IMR-90 (cell line): ENCODE data around the gene SLX9. TPM values are rescaled to one million over a fixed set of nuclear protein-coding genes. Genes with fewer than 3 reads are reported as not detected.

Source experiments
- ATAC-seq: fragments of 200-7000 bp; cut with Tn5 transposase; 2 replicates; pipeline ENCODE4 v1.9.1; 2020; ENCODE audit warnings: low read depth, mild to moderate bottlenecking, moderate library complexity
- BruUV-seq: library from RNA; stranded (reverse); fragments of 400-500 nt; replicated peaks from 2 replicates; lab custom pipeline; 2021; lab: Mats Ljungman, UMichigan
- CTCF ChIA-PET: fragments of 300-600 bp; formaldehyde crosslinking; extraction: SDS; loops from one replicate; lab custom pipeline; 2021; ENCODE audit warnings: antibody characterized with exemption; lab: Yijun Ruan, JAX
- POLR2A ChIA-PET: fragments of 300-600 bp; sonication (Branson Sonifier 250); formaldehyde crosslinking; loops from one replicate; lab custom pipeline; 2022; ENCODE audit warnings: antibody characterized with exemption; ENCODE audit not compliant: unreplicated experiment; lab: Charles Lee
- DNase-seq: peaks from one replicate; pipeline ENCODE4 v3.0.0; 2013
- H2AFZ ChIP-seq: replicated peaks from 2 replicates; pipeline ENCODE3; 2013; ENCODE audit warnings: low read length, mild to moderate bottlenecking; ENCODE audit not compliant: poor library complexity
- H2AK5ac ChIP-seq: 2 replicates; pipeline ENCODE4 v1.6.1; 2013; ENCODE audit warnings: low read depth, low read length, inconsistent platforms
- H2AK9ac ChIP-seq: replicated peaks from 2 replicates; pipeline ENCODE3; 2013; ENCODE audit warnings: mild to moderate bottlenecking, low read depth, low read length, moderate library complexity; ENCODE audit not compliant: poor library complexity
- H2BK120ac ChIP-seq: 2 replicates; pipeline ENCODE4 v1.6.1; 2013; ENCODE audit warnings: low read depth, low read length, inconsistent platforms
- H2BK15ac ChIP-seq: 3 replicates; pipeline ENCODE4 v1.6.1; 2013; ENCODE audit warnings: low read depth, low read length, inconsistent platforms
- H2BK20ac ChIP-seq: 2 replicates; pipeline ENCODE4 v1.6.1; 2013; ENCODE audit warnings: low read depth, mild to moderate bottlenecking, inconsistent platforms, low read length, moderate library complexity
- H2BK5ac ChIP-seq: 2 replicates; pipeline ENCODE4 v1.6.1; 2013; ENCODE audit warnings: mild to moderate bottlenecking, low read depth, low read length, inconsistent platforms; ENCODE audit not compliant: poor library complexity, severe bottlenecking
- H3K14ac ChIP-seq: replicated peaks from 2 replicates; pipeline ENCODE4 v1.6.1; 2013; ENCODE audit warnings: low read depth, low read length, inconsistent platforms
- H3K18ac ChIP-seq: 2 replicates; pipeline ENCODE4 v1.6.1; 2013; ENCODE audit warnings: low read depth, low read length, control low read depth
- H3K23ac ChIP-seq: 2 replicates; pipeline ENCODE4 v1.6.1; 2013; ENCODE audit warnings: low read depth, low read length, inconsistent platforms
- H3K27ac ChIP-seq: 2 replicates; pipeline ENCODE4 v1.5.1; 2013; ENCODE audit warnings: mild to moderate bottlenecking, control low read depth, low read length; ENCODE audit not compliant: insufficient read depth
- H3K27me3 ChIP-seq: 2 replicates; pipeline ENCODE4 v1.6.1; 2013; ENCODE audit warnings: low read length; ENCODE audit not compliant: control insufficient read depth, insufficient read depth
- H3K36me3 ChIP-seq: 2 replicates; pipeline ENCODE4 v1.6.1; 2013; ENCODE audit warnings: low read length, mixed read lengths; ENCODE audit not compliant: control insufficient read depth, insufficient read depth
- H3K4ac ChIP-seq: 2 replicates; pipeline ENCODE4 v1.6.1; 2013; ENCODE audit warnings: low read depth, low read length, inconsistent platforms
- H3K4me1 ChIP-seq: 2 replicates; pipeline ENCODE4 v1.6.1; 2013; ENCODE audit warnings: low read length, mixed read lengths; ENCODE audit not compliant: control insufficient read depth, insufficient read depth
- H3K4me2 ChIP-seq: 2 replicates; pipeline ENCODE4 v1.6.1; 2013; ENCODE audit warnings: low read depth, mild to moderate bottlenecking, control low read depth, low read length, moderate library complexity
- H3K4me3 ChIP-seq: 2 replicates; pipeline ENCODE4 v1.5.1; 2013; ENCODE audit warnings: low read depth, mild to moderate bottlenecking, control low read depth, low read length, moderate library complexity; ENCODE audit not compliant: insufficient read depth
- H3K56ac ChIP-seq: 2 replicates; pipeline ENCODE4 v1.6.1; 2013; ENCODE audit warnings: low read length, inconsistent platforms; ENCODE audit not compliant: insufficient read depth; ENCODE audit errors: extremely low read depth
- H3K79me1 ChIP-seq, 2 experiments: 2 replicates each; pipeline ENCODE4 v1.6.1; 2013; ENCODE audit warnings: low read length in 2 of 2, inconsistent platforms in 1 of 2, low read depth in 1 of 2
- H3K9ac ChIP-seq: 2 replicates; pipeline ENCODE4 v1.6.1; 2013; ENCODE audit warnings: low read depth, low read length, control low read depth
- H3K9me1 ChIP-seq: 2 replicates; pipeline ENCODE4 v1.6.1; 2013; ENCODE audit warnings: low read length, inconsistent platforms; ENCODE audit not compliant: insufficient read depth
- H3K9me3 ChIP-seq: 2 replicates; pipeline ENCODE4 v1.6.1; 2013; ENCODE audit warnings: low read length; ENCODE audit not compliant: control insufficient read depth, insufficient read depth
- H4K20me1 ChIP-seq: 2 replicates; pipeline ENCODE4 v1.6.1; 2013; ENCODE audit warnings: low read length, inconsistent platforms; ENCODE audit not compliant: insufficient read depth
- H4K5ac ChIP-seq: 2 replicates; pipeline ENCODE4 v1.6.1; 2013; ENCODE audit warnings: mild to moderate bottlenecking, low read depth, low read length, control low read depth
- H4K8ac ChIP-seq, 2 experiments: 2 replicates each; pipeline ENCODE4 v1.6.1; 2013; ENCODE audit warnings: low read depth in 2 of 2, low read length in 2 of 2, control low read depth in 1 of 2, inconsistent platforms in 1 of 2
- H4K91ac ChIP-seq: 2 replicates; pipeline ENCODE4 v1.6.1; 2013; ENCODE audit warnings: low read depth, low read length, inconsistent platforms; ENCODE audit not compliant: insufficient read depth
- BHLHE40 ChIP-seq: fragments of 150-350 bp; IDR thresholded peaks from 2 replicates; pipeline ENCODE4 v1.6.1; 2016; ENCODE audit warnings: mild to moderate bottlenecking, low read depth, low read length
- CEBPB ChIP-seq: IDR thresholded peaks from 2 replicates; pipeline ENCODE4 v1.6.1; 2012; ENCODE audit warnings: low read depth, low read length, improper control_type of control experiment
- CTCF ChIP-seq: conservative IDR thresholded peaks from 2 replicates; pipeline ENCODE4 v1.5.1; 2012; ENCODE audit warnings: mild to moderate bottlenecking, low read depth, low read length, improper control_type of control experiment
- FOS ChIP-seq: fragments of 150-350 bp; IDR thresholded peaks from 2 replicates; pipeline ENCODE4 v1.6.1; 2016; ENCODE audit warnings: low read depth, low read length
- MAFK ChIP-seq: IDR thresholded peaks from 2 replicates; pipeline ENCODE4 v1.6.1; 2012; ENCODE audit warnings: low read depth, low read length, improper control_type of control experiment
- MAZ ChIP-seq: IDR thresholded peaks from 2 replicates; pipeline ENCODE4 v1.6.1; 2012; ENCODE audit warnings: low read depth, mild to moderate bottlenecking, low read length, improper control_type of control experiment, moderate library complexity, borderline replicate concordance
- MXI1 ChIP-seq: IDR thresholded peaks from 2 replicates; pipeline ENCODE4 v1.6.1; 2012; ENCODE audit warnings: low read depth, mild to moderate bottlenecking, low read length, moderate library complexity, borderline replicate concordance
- NFE2L2 ChIP-seq: fragments of 150-350 bp; IDR thresholded peaks from 2 replicates; pipeline ENCODE4 v1.6.1; 2016; ENCODE audit warnings: low read depth, mild to moderate bottlenecking, low read length
- POLR2A ChIP-seq: IDR thresholded peaks from 2 replicates; pipeline ENCODE4 v1.6.1; 2012; ENCODE audit warnings: mild to moderate bottlenecking, low read depth, low read length
- RAD21 ChIP-seq: IDR thresholded peaks from 2 replicates; pipeline ENCODE4 v1.6.1; 2012; ENCODE audit warnings: low read length, improper control_type of control experiment
- RCOR1 ChIP-seq: IDR thresholded peaks from 2 replicates; pipeline ENCODE4 v1.6.1; 2012; ENCODE audit warnings: mild to moderate bottlenecking, low read length, improper control_type of control experiment; ENCODE audit not compliant: insufficient replicate concordance
- RFX5 ChIP-seq: IDR thresholded peaks from 2 replicates; pipeline ENCODE4 v1.8.0; 2012; ENCODE audit warnings: low read depth, mild to moderate bottlenecking, low read length, moderate library complexity
- SMC3 ChIP-seq: fragments of 150-350 bp; IDR thresholded peaks from 2 replicates; pipeline ENCODE4 v1.6.1; 2016; ENCODE audit warnings: low read depth, mild to moderate bottlenecking, antibody characterized with exemption, low read length, moderate library complexity
- USF2 ChIP-seq: fragments of 150-350 bp; IDR thresholded peaks from 2 replicates; pipeline ENCODE4 v1.6.1; 2017; ENCODE audit warnings: mild to moderate bottlenecking, antibody characterized with exemption, low read length, low read depth
- WGBS, 2 experiments: methylation state at CpG; one replicate each; pipeline versions ENCODE4 v1.1.5 to v1.1.7; 2013; ENCODE audit warnings: missing lambda C conversion rate in 2 of 2; ENCODE audit not compliant: insufficient read length in 1 of 2; ENCODE audit errors: extremely low coverage in 2 of 2; 5-methylcytosine and 5-hydroxymethylcytosine counted together
- dilution Hi-C: fragments of 300-500 bp; cut with HindIII; formaldehyde crosslinking; loops from one replicate; pipeline ENCODE4 v1.14.3; 2018; ENCODE audit warnings: low sequenced_read_pairs; ENCODE audit not compliant: unreplicated experiment
- in situ Hi-C: fragments of 300-500 bp; cut with MboI; formaldehyde crosslinking; loops from 3 replicates; pipeline ENCODE4 v1.14.3; 2019; ENCODE audit warnings: low sequenced_read_pairs, inconsistent platforms, mixed read lengths
- intact Hi-C: fragments of 100-400 bp; cut with micrococcal nuclease; formaldehyde crosslinking; loops from 2 replicates; pipeline ENCODE4 v1.10.0; 2022
- polyA plus RNA-seq, 3 experiments: library from polyadenylated mRNA; depleted of rRNA; stranded (reverse); fragments of >200 nt; gene quantifications; 2 replicates each; pipeline ENCODE4 v1.2.3, GENCODE V29; 2012; ENCODE audit warnings: low replicate concordance in 1 of 3
- total RNA-seq: library from RNA; depleted of rRNA; stranded (reverse); fragments of >200 nt; gene quantifications from 2 replicates; pipeline ENCODE4 v1.2.3, GENCODE V29; 2012

SLX9 gene
- total and polyA plus RNA-seq, 2 of the 4 experiments (the other 2 are of a cell fraction): 10.4 to 21.7 TPM

GRCh38 chr21:44941567-44941966, 1.7 kb downstream of the SLX9 start:
- 83% methylated on average over 6 of the region's 8 CpGs; no CpG with 5 or more reads in 1 of the 2 experiments for WGBS, 2 experiments
- H3K4me3 ChIP-seq: no peak overlapping the region
- H3K27me3 ChIP-seq: no peaks in the 10 kb centered on the region
- intact Hi-C loops: loop anchor here (5.0 kb wide), 1 partner anchor 336 kb away; no protein-coding TSS in a partner anchor
- no peak overlapping the region for H2BK20ac ChIP-seq
- H2AK9ac ChIP-seq: no peak overlapping the region
- DNase-seq (no peak), ATAC-seq (no peak)
- H3K4me1 ChIP-seq: peaks cover 7% of the 10 kb centered on the region; the same call in 1 of the 2 replicates
- H2AFZ ChIP-seq: no peak overlapping the region
- no peak overlapping the region for H4K91ac ChIP-seq
- no peak overlapping the region for H3K4ac ChIP-seq
- 0 out of 2 replicates have a peak overlapping the region, but pooled peaks have one; percentile 33 for H3K9ac ChIP-seq
- no peaks in the 10 kb centered on the region; the same call in 1 of the 2 replicates for H3K9me3 ChIP-seq
- peaks cover 31 to 69% of the 10 kb centered on the region in 2 experiments for H3K79me1 ChIP-seq
- dilution Hi-C loops: no loop called here
- BruUV-seq: no TSS peak
- no peak overlapping the region for H2BK5ac ChIP-seq
- H3K4me2 ChIP-seq: no peak overlapping the region; the same call in 1 of the 2 replicates
- TF ChIP-seq MXI1 (no peak), SMC3 (no peak), USF2 (no peak), MAFK (no peak), RCOR1 (no peak), RAD21 (no peak), RFX5 (no peak), NFE2L2 (no peak), FOS (no peak), BHLHE40 (no peak), CEBPB (no peak), POLR2A (no peak), MAZ (no peak), CTCF (no peak)
- no peak overlapping the region for H4K5ac ChIP-seq
- no peak overlapping the region for H3K56ac ChIP-seq
- H3K27ac ChIP-seq: no peak overlapping the region
- POLR2A ChIA-PET: no interaction called here
- no peak overlapping the region for H2BK15ac ChIP-seq
- H4K20me1 ChIP-seq: peaks cover 37% of the 10 kb centered on the region
- H3K23ac ChIP-seq: no peak overlapping the region
- peaks cover 20% of the 10 kb centered on the region for H3K36me3 ChIP-seq
- H2BK120ac ChIP-seq: no peak overlapping the region
- no peak overlapping the region for H4K8ac ChIP-seq
- CTCF ChIA-PET: interaction anchor here (0.7 kb wide), 1 partner anchor 8 kb away, joined by 3 read pairs; no protein-coding TSS in a partner anchor
- H3K14ac ChIP-seq: no peak overlapping the region
- no peak overlapping the region for H2AK5ac ChIP-seq
- peaks cover 9% of the 10 kb centered on the region for H3K9me1 ChIP-seq
- in situ Hi-C loops: loop anchor here (25.0 kb wide), 1 partner anchor 429 kb away; no protein-coding TSS in a partner anchor
- no peak overlapping the region for H3K18ac ChIP-seq
